Thyroid gland (tissue), 4 donors: ENCODE data around the gene GLRX5.

ENCODE experiments used
- POLR2A ChIP-seq, 2 donors: fragments of 450-650 bp; IDR thresholded peaks; one replicate each; pipeline ENCODE4 v1.6.1; 2017; ENCODE audit warnings: antibody characterized with exemption in 2 of 2, mild to moderate bottlenecking in 2 of 2, moderate library complexity in 1 of 2
- TF ChIP-seq, protein P1 (sequence below), 6 experiments: fragments of 200-600 bp in 3 of 6; fragments of 450-650 bp in 3 of 6; sonication (generic) in 3 of 6; IDR thresholded peaks; one replicate each; pipeline ENCODE4 v1.5.1; 2016 to 2019; ENCODE audit warnings: antibody characterized with exemption in 6 of 6, mild to moderate bottlenecking in 2 of 6, inconsistent platforms in 1 of 6, moderate library complexity in 1 of 6

DNA sequence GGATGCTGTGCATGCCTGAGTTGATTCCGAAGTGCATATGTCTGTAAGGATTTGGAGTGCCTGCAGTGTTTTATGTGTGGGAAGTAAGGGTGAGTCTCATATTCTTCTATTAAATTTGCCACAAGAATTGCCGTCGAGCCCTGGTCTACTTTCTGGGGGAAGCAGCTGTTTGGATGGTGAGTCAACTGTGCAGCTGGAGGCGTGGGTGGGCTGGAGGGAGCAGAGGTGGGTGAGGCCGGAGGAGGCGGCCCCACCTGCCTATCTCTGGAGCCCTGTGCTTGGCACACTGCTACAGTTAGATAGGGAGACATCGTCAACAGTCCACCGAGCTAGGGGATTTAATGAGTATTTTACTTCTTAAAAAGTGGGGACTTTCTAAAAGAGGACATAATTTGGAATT, 9.7 kb downstream of the GLRX5 start:
- TF ChIP-seq, protein P1, sequence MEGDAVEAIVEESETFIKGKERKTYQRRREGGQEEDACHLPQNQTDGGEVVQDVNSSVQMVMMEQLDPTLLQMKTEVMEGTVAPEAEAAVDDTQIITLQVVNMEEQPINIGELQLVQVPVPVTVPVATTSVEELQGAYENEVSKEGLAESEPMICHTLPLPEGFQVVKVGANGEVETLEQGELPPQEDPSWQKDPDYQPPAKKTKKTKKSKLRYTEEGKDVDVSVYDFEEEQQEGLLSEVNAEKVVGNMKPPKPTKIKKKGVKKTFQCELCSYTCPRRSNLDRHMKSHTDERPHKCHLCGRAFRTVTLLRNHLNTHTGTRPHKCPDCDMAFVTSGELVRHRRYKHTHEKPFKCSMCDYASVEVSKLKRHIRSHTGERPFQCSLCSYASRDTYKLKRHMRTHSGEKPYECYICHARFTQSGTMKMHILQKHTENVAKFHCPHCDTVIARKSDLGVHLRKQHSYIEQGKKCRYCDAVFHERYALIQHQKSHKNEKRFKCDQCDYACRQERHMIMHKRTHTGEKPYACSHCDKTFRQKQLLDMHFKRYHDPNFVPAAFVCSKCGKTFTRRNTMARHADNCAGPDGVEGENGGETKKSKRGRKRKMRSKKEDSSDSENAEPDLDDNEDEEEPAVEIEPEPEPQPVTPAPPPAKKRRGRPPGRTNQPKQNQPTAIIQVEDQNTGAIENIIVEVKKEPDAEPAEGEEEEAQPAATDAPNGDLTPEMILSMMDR (IDR thresholded peaks at IDR 0.05): no peak
- no peak for TF ChIP-seq POLR2A (IDR thresholded peaks at IDR 0.05)
